ENCODE results near the gene NEDD1. TPM values are rescaled to one million over a fixed set of nuclear protein-coding genes. Genes with fewer than 3 reads are reported as not detected.

The NEDD1 gene
- polyA plus RNA-seq, 2 of the 4 experiments (the other 2 are of a cell fraction), result 23.4 to 73.5 TPM

- no peak overlapping the region for H3K4me2 ChIP-seq
- peaks cover 14% of the 10 kb centered on the region; the same call in 2 of the 3 replicates for H3K4me1 ChIP-seq
- H3K9me3 ChIP-seq, result no peaks in the 10 kb centered on the region
- H3K4me3 ChIP-seq, result no peak overlapping the region
- DNase-seq (ENCODE audit: low read depth in 1 of 2, low spot score in 1 of 2) (no peak), ATAC-seq (no peak), FAIRE-seq (no peak)
- CTCF ChIA-PET, result no interaction called here
- no peak for TF ChIP-seq CBX2 (IDR thresholded peaks at IDR 0.05; ENCODE audit: borderline replicate concordance, low read depth)
- no peak overlapping the region for H3K27ac ChIP-seq
- 35% methylated on average over 3 of the region's 3 CpGs for WGBS (ENCODE audit: missing lambda C conversion rate)
- POLR2A ChIA-PET, result no interaction called here
These were observed 15.0 kb upstream of the NEDD1 start for GRCh38 chr12:96892104-96892503.

DNA sequence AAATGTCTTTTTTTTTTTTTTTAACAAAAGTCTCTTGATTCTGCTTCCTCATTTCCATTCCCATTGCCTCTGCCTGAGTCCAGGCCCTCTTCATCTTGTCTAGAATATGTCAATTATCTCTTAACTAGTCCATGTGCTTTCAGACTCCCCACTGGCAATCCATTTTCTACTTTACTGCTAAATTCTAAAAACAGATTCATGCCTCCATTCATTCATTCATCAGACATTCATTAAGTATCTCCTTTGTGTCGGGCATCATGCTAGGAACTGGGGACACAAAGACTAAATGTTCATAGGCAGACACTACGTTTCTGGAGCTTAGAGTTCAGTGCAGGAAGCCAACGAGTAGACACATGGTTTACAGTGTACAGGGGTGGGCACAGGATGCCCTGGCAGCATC lies 9.6 kb upstream of the NEDD1 start:
- ChIA-PET POLR2A (no interaction called here), CTCF (no interaction called here)
- H3K4me1 ChIP-seq, result no peaks in the 10 kb centered on the region
- no peak overlapping the region for H3K4me3 ChIP-seq
- no peak for FAIRE-seq
- H3K27ac ChIP-seq, result no peak overlapping the region
- ATAC-seq, result no peak
- H3K9me3 ChIP-seq, result no peaks in the 10 kb centered on the region
- no peak overlapping the region for H3K4me2 ChIP-seq
- 27% methylated on average over 3 of the region's 3 CpGs for WGBS (ENCODE audit: missing lambda C conversion rate)
- DNase-seq (ENCODE audit: low read depth in 1 of 2, low spot score in 1 of 2), result no peak
- no peak for TF ChIP-seq KDM5A (IDR thresholded peaks at IDR 0.05)
- TF ChIP-seq HDAC2 (IDR thresholded peaks at IDR 0.05), result no peak
- TF ChIP-seq FOXS1 (CRISPR knock-in tag; IDR thresholded peaks at IDR 0.05), result no peak
- no peak for TF ChIP-seq MAX (IDR thresholded peaks at IDR 0.05)
- TF ChIP-seq ZNF302 (CRISPR knock-in tag; IDR thresholded peaks at IDR 0.05), result no peak
- no peak for TF ChIP-seq RFX5 (IDR thresholded peaks at IDR 0.05)
- TF ChIP-seq NPAS2 (CRISPR knock-in tag; IDR thresholded peaks at IDR 0.05; ENCODE audit: borderline replicate concordance), result no peak
- no peak for TF ChIP-seq CEBPB (IDR thresholded peaks at IDR 0.05)
- no peak for TF ChIP-seq CBX8 (IDR thresholded peaks at IDR 0.05)
- no peak for TF ChIP-seq TP53 (CRISPR knock-in tag; IDR thresholded peaks at IDR 0.05)
- no peak for TF ChIP-seq MAFK (IDR thresholded peaks at IDR 0.05; ENCODE audit: partially characterized antibody)
- TF ChIP-seq KDM1A (IDR thresholded peaks at IDR 0.05; ENCODE audit: low read depth), result no peak
- no peak for TF ChIP-seq NR3C1 (IDR thresholded peaks at IDR 0.05)
- no peak for TF ChIP-seq CHD4 (IDR thresholded peaks at IDR 0.05; ENCODE audit: borderline replicate concordance)
- TF ChIP-seq POLR2AphosphoS2 (conservative IDR thresholded peaks at IDR 0.05; ENCODE audit: low read length), result no peak
- no peak for TF ChIP-seq HEYL (CRISPR knock-in tag; IDR thresholded peaks at IDR 0.05)
- TF ChIP-seq MAZ (IDR thresholded peaks at IDR 0.05; ENCODE audit: borderline replicate concordance, low read depth, low read length), result no peak
- no peak for TF ChIP-seq ATOH8 (CRISPR knock-in tag; IDR thresholded peaks at IDR 0.05; ENCODE audit: low read depth)
- no peak for TF ChIP-seq ZFP36 (IDR thresholded peaks at IDR 0.05; ENCODE audit: borderline replicate concordance, partially characterized antibody)
- no peak for TF ChIP-seq RCOR1 (IDR thresholded peaks at IDR 0.05; ENCODE audit: low read depth, low read length)

DNA sequence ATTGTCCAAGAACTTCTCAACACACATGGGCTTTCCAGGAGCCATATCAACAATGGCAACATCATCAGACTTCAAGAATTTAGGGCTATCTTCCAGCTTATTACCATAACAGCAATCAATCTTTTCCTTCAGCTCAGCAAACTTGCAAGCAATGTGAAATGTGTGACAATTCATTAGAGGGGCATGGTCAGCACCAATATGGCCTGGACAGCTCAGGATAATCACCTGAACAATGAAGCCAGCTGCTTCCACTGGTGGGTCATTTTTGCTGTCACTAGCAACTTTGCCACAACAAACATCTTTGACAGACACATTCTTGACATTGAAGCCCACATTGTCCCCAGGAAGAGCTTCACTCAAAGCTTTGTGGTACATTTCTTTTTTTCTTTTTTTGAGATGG lies 5.9 kb upstream of the NEDD1 start:
- Histone ChIP-seq H3K27ac (no peak overlapping the region), H3K9me3 (no peaks in the 10 kb centered on the region), H3K4me3 (no peak overlapping the region), H3K4me2 (no peak overlapping the region), H3K4me1 (peaks cover 2% of the 10 kb centered on the region; the same call in 1 of the 3 replicates)
- DNase-seq (ENCODE audit: low read depth in 1 of 2, low spot score in 1 of 2) (no peak), FAIRE-seq (no peak), ATAC-seq (no peak)
- no peak for TF ChIP-seq ZSCAN20 (CRISPR knock-in tag; IDR thresholded peaks at IDR 0.05)
- no peak for TF ChIP-seq JUN (IDR thresholded peaks at IDR 0.05)
- TF ChIP-seq REST (IDR thresholded peaks at IDR 0.05), result peak; percentile 62; the same call in 1 of the 2 replicates
- TF ChIP-seq, protein P1, sequence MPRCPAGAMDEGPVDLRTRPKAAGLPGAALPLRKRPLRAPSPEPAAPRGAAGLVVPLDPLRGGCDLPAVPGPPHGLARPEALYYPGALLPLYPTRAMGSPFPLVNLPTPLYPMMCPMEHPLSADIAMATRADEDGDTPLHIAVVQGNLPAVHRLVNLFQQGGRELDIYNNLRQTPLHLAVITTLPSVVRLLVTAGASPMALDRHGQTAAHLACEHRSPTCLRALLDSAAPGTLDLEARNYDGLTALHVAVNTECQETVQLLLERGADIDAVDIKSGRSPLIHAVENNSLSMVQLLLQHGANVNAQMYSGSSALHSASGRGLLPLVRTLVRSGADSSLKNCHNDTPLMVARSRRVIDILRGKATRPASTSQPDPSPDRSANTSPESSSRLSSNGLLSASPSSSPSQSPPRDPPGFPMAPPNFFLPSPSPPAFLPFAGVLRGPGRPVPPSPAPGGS (IDR thresholded peaks at IDR 0.05), result no peak
- POLR2A ChIA-PET, result no interaction called here
- CTCF ChIA-PET, result no interaction called here
